HepG2 (cell line): ENCODE results near the gene LZTS2. TPM values are rescaled to one million over a fixed set of nuclear protein-coding genes. Genes with fewer than 3 reads are reported as not detected.

Source experiments
- ATF3 ChIP-seq: sonication (generic); formaldehyde crosslinking; IDR thresholded peaks from 2 replicates; pipeline ENCODE4 v1.4.0; 2020; ENCODE audit warnings: missing genetic modification reagents
- KDM3A ChIP-seq: IDR thresholded peaks from 2 replicates; pipeline ENCODE4 v1.6.1; 2018; ENCODE audit warnings: low read depth, missing compliant biosample characterization
- KLF16 ChIP-seq, 2 experiments: sonication (generic) in 1 of 2; formaldehyde crosslinking in 1 of 2; IDR thresholded peaks; 2 replicates each; pipeline versions ENCODE4 v1.6.1 to v1.8.0; 2016 to 2023; ENCODE audit warnings: missing genetic modification reagents in 2 of 2, missing compliant biosample characterization in 1 of 2
- MAZ ChIP-seq, 2 experiments: sonication (generic) in 1 of 2; formaldehyde crosslinking in 1 of 2; IDR thresholded peaks; 2 replicates each; pipeline versions ENCODE4 v1.5.0 to v1.6.1; 2012 to 2020; ENCODE audit warnings: low read depth in 2 of 2, mild to moderate bottlenecking in 2 of 2, borderline replicate concordance in 1 of 2, improper control_type of control experiment in 1 of 2, low read length in 1 of 2, missing genetic modification reagents in 1 of 2, moderate library complexity in 1 of 2
- NRL ChIP-seq: sonication (generic); formaldehyde crosslinking; IDR thresholded peaks from 2 replicates; pipeline ENCODE4 v1.5.0; 2020; ENCODE audit warnings: missing genetic modification reagents, mild to moderate bottlenecking, moderate library complexity, borderline replicate concordance
- RXRB ChIP-seq: IDR thresholded peaks from 2 replicates; pipeline ENCODE4 v1.6.1; 2016; ENCODE audit warnings: borderline replicate concordance, missing genetic modification reagents, missing compliant biosample characterization
- SIX4 ChIP-seq: sonication (generic); formaldehyde crosslinking; IDR thresholded peaks from 2 replicates; pipeline ENCODE4 v1.4.0; 2020; ENCODE audit warnings: missing genetic modification reagents
- SPEN ChIP-seq: sonication (generic); formaldehyde crosslinking; IDR thresholded peaks from 2 replicates; pipeline ENCODE4 v1.5.1; 2020; ENCODE audit warnings: low read depth, mild to moderate bottlenecking, missing genetic modification reagents
- TBX3 ChIP-seq: fragments of 450-650 bp; IDR thresholded peaks from 2 replicates; pipeline ENCODE4 v1.6.1; 2017; ENCODE audit warnings: antibody characterized with exemption, mild to moderate bottlenecking, inconsistent platforms, borderline replicate concordance
- TIGD3 ChIP-seq: sonication (generic); formaldehyde crosslinking; IDR thresholded peaks from 2 replicates; pipeline ENCODE4 v1.5.1; 2020; ENCODE audit warnings: mild to moderate bottlenecking, missing genetic modification reagents, borderline replicate concordance
- ZBTB10 ChIP-seq: sonication (generic); formaldehyde crosslinking; IDR thresholded peaks from 2 replicates; pipeline ENCODE4 v1.4.0; 2020; ENCODE audit warnings: missing genetic modification reagents, borderline replicate concordance
- ZC3H4 ChIP-seq: sonication (generic); formaldehyde crosslinking; IDR thresholded peaks from 2 replicates; pipeline ENCODE4 v1.4.0; 2020; ENCODE audit warnings: missing genetic modification reagents, borderline replicate concordance
- ZFP36L2 ChIP-seq: sonication (generic); formaldehyde crosslinking; IDR thresholded peaks from 2 replicates; pipeline ENCODE4 v1.4.0; 2020; ENCODE audit warnings: missing genetic modification reagents
- ZNF20 ChIP-seq: sonication (generic); formaldehyde crosslinking; IDR thresholded peaks from 2 replicates; pipeline ENCODE4 v1.4.0; 2020; ENCODE audit warnings: mild to moderate bottlenecking, moderate library complexity, missing genetic modification reagents
- ZNF543 ChIP-seq: sonication (generic); formaldehyde crosslinking; IDR thresholded peaks from 2 replicates; pipeline ENCODE4 v1.4.0; 2020; ENCODE audit warnings: mild to moderate bottlenecking, missing genetic modification reagents
- ZNF629 ChIP-seq: sonication (generic); formaldehyde crosslinking; conservative IDR thresholded peaks from 2 replicates; pipeline ENCODE4 v1.5.0; 2020; ENCODE audit warnings: missing genetic modification reagents
- ZNF704 ChIP-seq: sonication (generic); formaldehyde crosslinking; IDR thresholded peaks from 2 replicates; pipeline ENCODE4 v1.8.1; 2023; ENCODE audit warnings: mild to moderate bottlenecking, inconsistent platforms, moderate library complexity, missing genetic modification reagents, borderline replicate concordance
- ZSCAN21 ChIP-seq: sonication (generic); formaldehyde crosslinking; IDR thresholded peaks from 2 replicates; pipeline ENCODE4 v1.8.0; 2022; ENCODE audit warnings: mild to moderate bottlenecking, missing genetic modification reagents, moderate library complexity, borderline replicate concordance
- polyA plus RNA-seq, 8 experiments: library from polyadenylated mRNA; depleted of rRNA in 3 of 8; stranded (reverse) in 7 of 8; unstranded in 1 of 8; fragments of >200 nt; fragmentation: Illumina TruSeq in 4 of 8; extraction: Trizol in 4 of 8; gene quantifications; 2 replicates each; pipeline versions ENCODE4 v1.2.1 to v1.2.3, GENCODE V29; 2011 to 2016; ENCODE audit warnings: low read depth in 4 of 8, missing spikeins in 1 of 8, mixed read lengths in 1 of 8; ENCODE audit not compliant: insufficient read depth in 1 of 8
- total RNA-seq, 5 experiments: library from RNA; depleted of rRNA; stranded (reverse); fragments of >200 nt; fragmentation: Illumina TruSeq; extraction: Trizol; gene quantifications; 2 replicates each; pipeline ENCODE4 v1.2.3, GENCODE V29; 2016; ENCODE audit warnings: low read depth in 1 of 5

The LZTS2 gene
- total and polyA plus RNA-seq, 2 of the 13 experiments (the other 11 are each of a cell fraction or from before 2014, with no cell fraction given) = 43.6 to 65.6 TPM

- peak; percentile 6; the same call in 1 of the 2 replicates for TF ChIP-seq SIX4
- TF ChIP-seq ATF3 = peak; percentile 45; the same call in 1 of the 2 replicates
- 0 out of 2 replicates have a peak, but pooled peaks have one; percentile 69 for TF ChIP-seq ZC3H4 (CRISPR knock-in tag)
- 0 out of 2 replicates have a peak, but pooled peaks have one; percentile 1 for TF ChIP-seq RXRB (CRISPR knock-in tag)
- no peak for TF ChIP-seq ZFP36L2 (CRISPR knock-in tag)
- TF ChIP-seq ZNF543 (CRISPR knock-in tag) = peak; percentile 49; the same call in 1 of the 2 replicates
- no peak for TF ChIP-seq TBX3
- peak in 1 of 2 experiments; percentile 66; a peak in 1 of 4 replicates for TF ChIP-seq KLF16 (CRISPR knock-in tag; IDR thresholded peaks at IDR 0.05)
- no peak for TF ChIP-seq MAZ (IDR thresholded peaks at IDR 0.05; ENCODE audit: borderline replicate concordance, low read depth, low read length)
- peak; percentile 58; the same call in 1 of the 2 replicates for TF ChIP-seq MAZ (CRISPR knock-in tag; IDR thresholded peaks at IDR 0.05; ENCODE audit: low read depth)
- 0 out of 2 replicates have a peak, but pooled peaks have one; percentile 75 for TF ChIP-seq TIGD3 (CRISPR knock-in tag)
- TF ChIP-seq KDM3A (CRISPR knock-in tag) = 0 out of 2 replicates have a peak, but pooled peaks have one; percentile 33
- 0 out of 2 replicates have a peak, but pooled peaks have one; percentile 4 for TF ChIP-seq ZNF629 (CRISPR knock-in tag)
- peak; percentile 67; the same call in 1 of the 2 replicates for TF ChIP-seq ZSCAN21 (CRISPR knock-in tag)
- peak; percentile 69 for TF ChIP-seq SPEN (CRISPR knock-in tag)
- TF ChIP-seq ZNF704 (CRISPR knock-in tag) = peak; percentile 80
- peak; percentile 78; the same call in 1 of the 2 replicates for TF ChIP-seq NRL (CRISPR knock-in tag)
- TF ChIP-seq ZNF20 = peak; percentile 33; the same call in 1 of the 2 replicates
- peak; percentile 69; the same call in 1 of the 2 replicates for TF ChIP-seq ZBTB10
Observed at GRCh38 chr10:100986952-100987684, 12.5 kb upstream of the LZTS2 start, which contains the start of the genes MRPL43 and TWNK (continued).
